ENCODE measurements around the gene ABCB9.
A peak's percentile ranks its signal among the peaks of the same experiment; 100 is the strongest.

Gene ABCB9

DNA sequence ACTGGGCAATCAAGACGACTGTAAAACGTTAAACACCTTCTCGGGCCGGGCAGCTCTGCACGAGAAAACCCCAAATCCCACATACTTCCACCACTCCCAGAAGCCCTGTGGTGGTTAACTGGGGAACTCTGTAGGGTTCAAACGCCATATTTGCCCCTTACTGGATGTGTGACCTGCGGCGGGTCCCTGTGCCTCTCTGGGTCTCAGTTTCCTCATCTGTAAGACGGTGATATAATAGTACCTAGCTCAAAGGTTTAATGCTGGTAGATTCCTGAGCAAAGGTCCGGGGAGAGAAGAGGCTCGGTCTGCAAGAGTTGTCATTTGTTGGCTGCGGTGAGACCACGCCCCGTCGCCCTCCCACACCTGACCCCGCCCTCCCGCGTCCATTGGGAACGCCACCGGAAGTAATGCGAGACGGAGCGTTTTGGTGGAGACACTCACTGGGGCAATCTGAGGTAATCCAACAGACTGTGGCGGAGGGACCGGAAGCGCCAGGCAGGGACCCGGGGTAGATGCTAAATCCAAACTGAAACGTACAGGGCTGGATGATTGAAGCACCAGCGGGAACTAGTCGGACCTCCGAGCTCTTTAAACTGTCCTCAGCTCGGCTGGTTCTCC, 8.1 kb upstream of the ABCB9 start:
- Mint-ChIP-seq H3K27ac (peak overlapping the region; percentile 100), H3K4me3 (peak overlapping the region; percentile 96), H3K9me3 (no peaks in the 10 kb centered on the region), H3K36me3 (ENCODE audit: low read depth) (no peaks in the 10 kb centered on the region), H3K4me1 (peaks cover 34% of the 10 kb centered on the region), H3K27me3 (ENCODE audit: low read depth, poor library complexity) (no peaks in the 10 kb centered on the region)
- TF ChIP-seq, protein P1, sequence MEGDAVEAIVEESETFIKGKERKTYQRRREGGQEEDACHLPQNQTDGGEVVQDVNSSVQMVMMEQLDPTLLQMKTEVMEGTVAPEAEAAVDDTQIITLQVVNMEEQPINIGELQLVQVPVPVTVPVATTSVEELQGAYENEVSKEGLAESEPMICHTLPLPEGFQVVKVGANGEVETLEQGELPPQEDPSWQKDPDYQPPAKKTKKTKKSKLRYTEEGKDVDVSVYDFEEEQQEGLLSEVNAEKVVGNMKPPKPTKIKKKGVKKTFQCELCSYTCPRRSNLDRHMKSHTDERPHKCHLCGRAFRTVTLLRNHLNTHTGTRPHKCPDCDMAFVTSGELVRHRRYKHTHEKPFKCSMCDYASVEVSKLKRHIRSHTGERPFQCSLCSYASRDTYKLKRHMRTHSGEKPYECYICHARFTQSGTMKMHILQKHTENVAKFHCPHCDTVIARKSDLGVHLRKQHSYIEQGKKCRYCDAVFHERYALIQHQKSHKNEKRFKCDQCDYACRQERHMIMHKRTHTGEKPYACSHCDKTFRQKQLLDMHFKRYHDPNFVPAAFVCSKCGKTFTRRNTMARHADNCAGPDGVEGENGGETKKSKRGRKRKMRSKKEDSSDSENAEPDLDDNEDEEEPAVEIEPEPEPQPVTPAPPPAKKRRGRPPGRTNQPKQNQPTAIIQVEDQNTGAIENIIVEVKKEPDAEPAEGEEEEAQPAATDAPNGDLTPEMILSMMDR (IDR thresholded peaks at IDR 0.05) = no peak
- peak; percentile 98 for DNase-seq

DNA sequence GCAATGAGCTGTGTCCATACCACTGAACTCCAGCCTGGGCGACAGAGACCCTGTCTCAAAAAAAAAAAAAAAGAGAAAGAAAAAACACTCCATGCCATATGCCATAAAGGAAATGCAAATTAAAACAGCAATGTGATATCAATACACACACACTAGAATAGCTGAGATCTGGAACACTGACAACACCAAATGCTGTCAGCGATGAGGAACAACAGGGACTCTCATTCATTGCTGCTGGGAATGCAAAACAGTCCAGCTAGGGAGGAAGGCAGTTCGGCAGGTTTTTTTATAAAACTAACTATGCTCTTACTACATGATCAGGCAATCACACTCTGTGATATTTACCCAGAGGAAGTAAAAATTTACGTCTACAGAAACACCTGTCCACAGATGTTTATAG, 3.4 kb upstream of the ABCB9 start:
- Mint-ChIP-seq H3K27ac (no peak overlapping the region), H3K9me3 (no peaks in the 10 kb centered on the region), H3K27me3 (ENCODE audit: low read depth, poor library complexity) (peaks cover 18% of the 10 kb centered on the region), H3K36me3 (ENCODE audit: low read depth) (no peaks in the 10 kb centered on the region), H3K4me1 (peaks cover 36% of the 10 kb centered on the region), H3K4me3 (no peak overlapping the region)
- TF ChIP-seq, protein P1 (IDR thresholded peaks at IDR 0.05) = no peak
- DNase-seq = no peak

DNA sequence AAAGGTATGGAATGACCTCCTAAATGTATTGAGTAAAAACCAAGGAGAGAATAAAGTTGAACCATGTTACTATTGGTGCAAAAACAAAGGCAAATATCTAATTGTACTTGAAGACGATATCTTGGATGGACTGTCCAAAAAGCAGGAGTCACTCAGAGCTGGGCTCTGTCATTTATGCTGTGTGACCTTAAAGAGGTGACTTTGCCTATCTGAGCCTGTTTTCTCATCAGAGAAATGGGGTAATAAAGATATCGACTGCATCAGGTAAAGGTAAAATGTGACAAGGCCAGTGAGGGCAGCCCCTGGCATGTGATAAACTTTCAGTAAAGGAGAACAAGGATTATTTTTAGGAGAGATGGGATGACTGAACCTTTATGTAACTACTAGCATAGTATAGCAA, 1.8 kb upstream of the ABCB9 start:
- H3K27me3 Mint-ChIP-seq (ENCODE audit: low read depth, poor library complexity) = peaks cover 18% of the 10 kb centered on the region

DNA sequence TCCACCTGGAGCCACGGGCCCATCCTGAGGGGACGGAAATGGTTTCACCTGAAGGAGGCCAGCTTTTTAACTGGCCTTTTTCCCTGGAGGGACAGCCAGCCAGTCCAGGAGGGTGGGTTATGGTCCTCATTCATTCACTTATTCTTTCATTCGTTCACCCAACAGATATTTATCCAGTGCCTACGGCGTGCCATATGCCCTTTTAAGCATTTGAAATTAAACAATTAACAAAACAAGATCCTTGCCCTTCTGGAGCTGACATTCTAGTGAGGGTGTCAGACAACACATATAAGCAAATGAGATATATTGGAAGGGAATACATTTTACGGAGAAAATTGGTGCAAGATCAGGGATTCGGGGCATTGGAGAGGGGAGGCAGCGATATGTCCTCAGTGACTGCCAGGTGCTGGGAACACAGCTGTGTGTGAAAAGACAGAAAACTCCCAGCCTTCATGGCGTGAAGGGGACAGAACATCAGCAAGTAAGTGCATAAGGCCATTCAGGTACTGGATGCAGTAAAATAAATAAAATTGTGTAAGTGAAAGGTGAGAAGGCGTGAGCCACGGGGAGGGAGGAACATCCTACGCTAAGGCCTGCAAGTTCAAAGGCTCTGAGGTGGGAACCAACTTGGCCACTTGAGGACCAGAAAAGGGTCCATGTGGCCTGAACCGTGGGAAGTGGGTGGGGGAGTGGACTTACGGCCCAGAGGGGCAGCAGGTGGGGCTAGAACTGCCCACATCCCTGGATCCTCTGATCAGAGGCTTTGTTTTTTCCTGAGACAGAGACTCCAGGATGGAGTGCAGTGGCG, 684 bp upstream of the ABCB9 start:
- H3K9me3 Mint-ChIP-seq = no peaks in the 10 kb centered on the region
- H3K4me3 Mint-ChIP-seq = peak overlapping the region; percentile 44
- no peak for DNase-seq
- no peaks in the 10 kb centered on the region for H3K36me3 Mint-ChIP-seq (ENCODE audit: low read depth)
- H3K27me3 Mint-ChIP-seq (ENCODE audit: low read depth, poor library complexity) = peaks cover 18% of the 10 kb centered on the region
- TF ChIP-seq, protein P1 (IDR thresholded peaks at IDR 0.05) = no peak
- no peak overlapping the region for H3K27ac Mint-ChIP-seq
- peaks cover 33% of the 10 kb centered on the region for H3K4me1 Mint-ChIP-seq

More for the DNA sequence above, 1.8 kb upstream of the ABCB9 start:
- Mint-ChIP-seq H3K36me3 (ENCODE audit: low read depth) (no peaks in the 10 kb centered on the region), H3K4me3 (no peak overlapping the region), H3K27ac (no peak overlapping the region), H3K9me3 (no peaks in the 10 kb centered on the region), H3K4me1 (peaks cover 38% of the 10 kb centered on the region)
- DNase-seq = no peak
- TF ChIP-seq, protein P1 (IDR thresholded peaks at IDR 0.05) = no peak

DNA sequence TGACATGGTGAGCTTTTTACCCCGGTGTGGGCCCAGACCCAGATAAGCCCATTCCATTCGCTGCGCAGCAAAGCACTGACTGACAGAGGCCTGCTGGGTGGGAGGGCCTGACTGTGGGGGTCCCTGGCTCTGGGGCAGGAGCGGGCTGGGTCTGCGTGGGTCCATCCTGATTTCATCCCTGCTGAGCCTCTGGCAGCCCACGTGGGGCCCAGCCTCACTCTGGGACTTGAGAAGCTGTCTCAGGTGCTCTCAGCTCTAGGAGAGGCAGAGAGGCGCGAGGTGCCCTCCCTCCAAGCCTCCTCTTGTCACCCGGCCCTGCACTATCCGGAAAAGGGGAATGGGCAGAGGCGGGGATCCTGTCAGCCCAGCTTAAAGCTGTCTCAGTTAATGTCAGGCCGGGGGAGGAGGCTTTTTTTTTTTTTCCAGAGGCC, 927 bp downstream of the ABCB9 start:
- H3K27ac Mint-ChIP-seq = no peak overlapping the region
- H3K4me3 Mint-ChIP-seq = peak overlapping the region; percentile 75
- TF ChIP-seq, protein P1 (IDR thresholded peaks at IDR 0.05) = no peak
- no peak for DNase-seq
- H3K36me3 Mint-ChIP-seq (ENCODE audit: low read depth) = no peaks in the 10 kb centered on the region
- no peaks in the 10 kb centered on the region for H3K9me3 Mint-ChIP-seq
- H3K27me3 Mint-ChIP-seq (ENCODE audit: low read depth, poor library complexity) = peaks cover 18% of the 10 kb centered on the region
- peaks cover 28% of the 10 kb centered on the region for H3K4me1 Mint-ChIP-seq

All from nephron progenitor cell (in vitro differentiated cells).